Heart left ventricle (tissue), 16 donors: ENCODE measurements around the gene NUBPL. TPM values are rescaled to one million over a fixed set of nuclear protein-coding genes. Genes with fewer than 3 reads are reported as not detected.
"Not testable (repeated sequence)": the region's sequence is repeated elsewhere in the genome, so short reads cannot be mapped to it uniquely, and the experiment has no call there.

Experiments
- ATAC-seq, 4 donors: fragments of 200-7000 bp; cut with Tn5 transposase; one replicate each; pipeline ENCODE4 v1.9.1; 2020 to 2022; ENCODE audit warnings: moderate library complexity in 4 of 4, mild to moderate bottlenecking in 3 of 4, moderate number of reproducible peaks in 1 of 4
- DNase-seq, 5 donors: peaks; one replicate each; pipeline ENCODE4 v3.0.0-alpha.2; 2020
- H3K27ac ChIP-seq, 12 donors: fragments of 200-600 bp; sonication (generic) in 4 of 12; one replicate each; pipeline versions ENCODE4 v1.5.0 to v1.8.0; 2016 to 2022; ENCODE audit warnings: mild to moderate bottlenecking in 2 of 12
- H3K27me3 ChIP-seq, 9 donors: fragments of 200-600 bp; sonication (generic) in 2 of 9; one replicate each; pipeline versions ENCODE4 v1.5.1 to v1.8.0; 2016 to 2022; ENCODE audit warnings: mild to moderate bottlenecking in 3 of 9
- H3K36me3 ChIP-seq, 9 donors: fragments of 200-600 bp; sonication (generic) in 2 of 9; one replicate each; pipeline versions ENCODE4 v1.5.0 to v1.8.0; 2018 to 2022; ENCODE audit warnings: mild to moderate bottlenecking in 2 of 9
- H3K4me1 ChIP-seq, 12 donors: fragments of 200-600 bp; sonication (generic) in 4 of 12; one replicate each; pipeline versions ENCODE4 v1.5.0 to v1.8.0; 2016 to 2022; ENCODE audit warnings: mild to moderate bottlenecking in 3 of 12
- H3K4me3 ChIP-seq, 12 donors: fragments of 200-600 bp; sonication (generic) in 4 of 12; one replicate each; pipeline versions ENCODE4 v1.5.0 to v1.8.0; 2017 to 2022; ENCODE audit warnings: mild to moderate bottlenecking in 9 of 12, moderate library complexity in 4 of 12
- H3K9me3 ChIP-seq, 12 donors: fragments of 200-600 bp; sonication (generic) in 4 of 12; one replicate each; pipeline versions ENCODE4 v1.5.0 to v1.8.0; 2016 to 2022; ENCODE audit warnings: mild to moderate bottlenecking in 1 of 12
- CTCF ChIP-seq, 12 donors: fragments of 200-600 bp; sonication (generic) in 4 of 12; IDR thresholded peaks; one replicate each; pipeline versions ENCODE4 v1.5.0 to v1.8.0; 2018 to 2022; ENCODE audit warnings: antibody characterized with exemption in 12 of 12, mild to moderate bottlenecking in 5 of 12
- POLR2A ChIP-seq, 2 donors: fragments of 450-650 bp; IDR thresholded peaks; one replicate each; pipeline ENCODE4 v1.6.1; 2017; ENCODE audit warnings: antibody characterized with exemption in 2 of 2, mild to moderate bottlenecking in 2 of 2, moderate library complexity in 2 of 2
- WGBS, 4 donors: extraction: QIAGEN DNeasy Blood & Tissue Kit in 2 of 4; methylation state at CpG; one replicate each; pipeline versions ENCODE4 v1.1.5 to v1.1.7; 2013 to 2018; 5-methylcytosine and 5-hydroxymethylcytosine counted together
- intact Hi-C, 10 donors: fragments of 100-400 bp; cut with DNase I; formaldehyde crosslinking; loops; one replicate each; pipeline versions ENCODE4 v1.11.1 to v1.14.2; 2022
- polyA plus RNA-seq, 2 donors: library from polyadenylated mRNA; stranded (reverse); fragments of 200-250 nt; gene quantifications; one replicate each; pipeline ENCODE4 v1.2.3, GENCODE V29; 2013
- total RNA-seq, 9 donors: library from RNA; depleted of rRNA in 2 of 9; stranded (reverse); fragments of >200 nt in 2 of 9; fragmentation: NEBNext Ultra II Directional in 3 of 9; extraction: Animal tissue kit (Norgen Biotek cat#: 25700) in 3 of 9; gene quantifications; one replicate each; pipeline versions ENCODE4 v1.1.0 to v1.2.4, GENCODE V29; 2016 to 2023
- donor health status: ischemic (EF 13 %, LVEDD 7.1; RV severe dilation, severe dysfunction).
- donor health status: healthy with polysubstance abuse.
- donor health status: DM: no; HTN: yes; CAD: no.
- donor health status: DM: no; HTN: no; CAD: no.
- donor health status: ischemic (EF 25% LVEDD 6.9; RV normal size, moderate dysfunction).
- donor health status: ischemic (EF 25% LVEDD 5.7; RV mildly dilated, moderate dysfunction).
- donor health status: healthy.
- donor health status: DM: yes; HTN: yes; CAD: no.
- donor health status: ischemic (EF 35%, LVEDD 5.7; RV mildly dilated, moderate dysfunction).
- donor health status: nonischemic (EF 11% LVEDD 7.7; RV severe dilation, severe dysfunction).
- donor health status: DM: yes; HTN: yes; CAD: no.
- donor health status: PGD.
- donor health status: ischemic (EF 29% LVEDD 5.4; RV normal size, mild dysfunction).
- donor health status: nonischemic (EF 23%, LVEDD 6.1; RV moderate dilation, normal function).

The NUBPL gene
- total and polyA plus RNA-seq, 11 donors: 6.2 to 28.7 (median 18.9) TPM

- TF ChIP-seq POLR2A (IDR thresholded peaks at IDR 0.05) (no peak), CTCF (IDR thresholded peaks at IDR 0.05) (no peak)
- Histone ChIP-seq H3K9me3 (no peaks in the 10 kb centered on the region), H3K27me3 (no peaks in the 10 kb centered on the region), H3K36me3 (no peaks in the 10 kb centered on the region), H3K4me1 (peaks cover 0 to 15% (median 5%) of the 10 kb centered on the region in 12 donors), H3K27ac (no peak overlapping the region), H3K4me3 (no peak overlapping the region)
- 77 to 82% (median 79%) methylated on average over 4 of the region's 4 CpGs for WGBS, 4 donors
- ATAC-seq: no peak
- no peak for DNase-seq
- intact Hi-C loops: no loop called here
These were observed 326.9 kb downstream of the NUBPL start for GRCh38 chr14:31887929-31888580.

- H3K27ac ChIP-seq: no peak overlapping the region
- no peaks in the 10 kb centered on the region for H3K9me3 ChIP-seq
- peaks cover 0 to 25% (median 15%) of the 10 kb centered on the region in 12 donors for H3K4me1 ChIP-seq
- ATAC-seq (no peak), DNase-seq (no peak)
- intact Hi-C loops: no loop called here
- no peaks in the 10 kb centered on the region for H3K27me3 ChIP-seq
- 71 to 81% (median 74%) methylated on average over 2 of the region's 2 CpGs for WGBS, 4 donors
- TF ChIP-seq CTCF (IDR thresholded peaks at IDR 0.05) (no peak), POLR2A (IDR thresholded peaks at IDR 0.05) (no peak)
- H3K4me3 ChIP-seq: no peak overlapping the region
- H3K36me3 ChIP-seq: no peaks in the 10 kb centered on the region
These were observed 328.1 kb downstream of the NUBPL start for GRCh38 chr14:31889297-31889696.

GRCh38 chr14:31890202-31890601 is 329.0 kb downstream of the NUBPL start:
- intact Hi-C loops: loop anchor here in 1 of 10 donors (10.0 kb wide), 1 partner anchor 325 kb away; the partner anchor contains the start of gene NUBPL
- WGBS, 4 donors: 96 to 99% (median 97%) methylated on average over 4 of the region's 4 CpGs
- H3K4me1 ChIP-seq: peaks cover 0 to 25% (median 15%) of the 10 kb centered on the region in 12 donors
- not testable (repeated sequence) for DNase-seq, H3K36me3 ChIP-seq, H3K9me3 ChIP-seq, H3K27ac ChIP-seq, H3K27me3 ChIP-seq, ATAC-seq, H3K4me3 ChIP-seq

GRCh38 chr14:31893221-31893757 is 332.1 kb downstream of the NUBPL start:
- DNase-seq: peak in 2 of 5 donors; percentile 25 to 34
- H3K27ac ChIP-seq: peak overlapping the region in 9 of 12 donors; percentile 14 to 64 (median 35)
- WGBS, 4 donors: 40 to 45% (median 40%) methylated on average over 5 of the region's 5 CpGs
- no peaks in the 10 kb centered on the region for H3K9me3 ChIP-seq
- H3K4me1 ChIP-seq: peaks cover 0 to 28% (median 15%) of the 10 kb centered on the region in 12 donors
- H3K36me3 ChIP-seq: no peaks in the 10 kb centered on the region
- no peaks in the 10 kb centered on the region for H3K27me3 ChIP-seq
- peak; percentile 35 to 90 (median 82) for ATAC-seq
- no peak overlapping the region for H3K4me3 ChIP-seq
- TF ChIP-seq CTCF (IDR thresholded peaks at IDR 0.05) (no peak), POLR2A (IDR thresholded peaks at IDR 0.05) (no peak)
- intact Hi-C loops: loop anchor here in 1 of 10 donors (10.0 kb wide), 1 partner anchor 328 kb away; the partner anchor contains the start of gene NUBPL
